Fibroblast of lung (primary cell): Measurements from ENCODE around the gene S1PR2. TPM values are rescaled to one million over a fixed set of nuclear protein-coding genes. Genes with fewer than 3 reads are reported as not detected.

Experiments
- DNase-seq, 2 donors: peaks; one replicate each; pipeline versions ENCODE4 v3.0.0 to v3.0.0-alpha.2; 2010; ENCODE audit warnings: low read depth in 2 of 2
- H2AFZ ChIP-seq: 2 replicates; pipeline ENCODE4 v1.5.1; 2012; ENCODE audit warnings: low read length, control low read depth, inconsistent platforms
- H3K27ac ChIP-seq: 2 replicates; pipeline ENCODE4 v1.5.1; 2011; ENCODE audit warnings: low read length, control low read depth; ENCODE audit not compliant: insufficient read depth
- H3K27me3 ChIP-seq: 2 replicates; pipeline ENCODE4 v1.5.1; 2011; ENCODE audit warnings: mild to moderate bottlenecking, low read length; ENCODE audit not compliant: control insufficient read depth, insufficient read depth
- H3K36me3 ChIP-seq: 2 replicates; pipeline ENCODE4 v1.5.1; 2011; ENCODE audit warnings: low read length; ENCODE audit not compliant: control insufficient read depth, insufficient read depth
- H3K4me1 ChIP-seq: 2 replicates; pipeline ENCODE4 v1.5.1; 2011; ENCODE audit warnings: low read length; ENCODE audit not compliant: control insufficient read depth, insufficient read depth; ENCODE audit errors: extremely low read depth
- H3K4me2 ChIP-seq: 2 replicates; pipeline ENCODE4 v1.5.1; 2011; ENCODE audit warnings: low read length, control low read depth; ENCODE audit not compliant: insufficient read depth; ENCODE audit errors: extremely low read depth
- H3K4me3 ChIP-seq, 4 experiments: fragments of 200-600 bp in 1 of 4; sonication (generic) in 1 of 4; replicated peaks in 1 of 4; 2 replicates each; pipeline ENCODE4 v1.5.1; 2011 to 2016; ENCODE audit warnings: low read length in 4 of 4, low read depth in 3 of 4, mild to moderate bottlenecking in 3 of 4, control low read depth in 2 of 4, inconsistent platforms in 1 of 4, mixed read lengths in 1 of 4; ENCODE audit not compliant: insufficient read depth in 1 of 4; ENCODE audit errors: control extremely low read depth in 1 of 4
- H3K79me2 ChIP-seq: 2 replicates; pipeline ENCODE4 v1.5.1; 2012; ENCODE audit warnings: mild to moderate bottlenecking, low read length, inconsistent platforms; ENCODE audit not compliant: control insufficient read depth, insufficient read depth
- H3K9ac ChIP-seq: 2 replicates; pipeline ENCODE4 v1.5.1; 2011; ENCODE audit warnings: mild to moderate bottlenecking, low read length, control low read depth; ENCODE audit not compliant: insufficient read depth
- H3K9me3 ChIP-seq: 2 replicates; pipeline ENCODE4 v1.5.1; 2012; ENCODE audit warnings: low read depth, low read length; ENCODE audit not compliant: control insufficient read depth, insufficient read depth
- H4K20me1 ChIP-seq: 2 replicates; pipeline ENCODE4 v1.5.1; 2011; ENCODE audit warnings: low read length; ENCODE audit not compliant: control insufficient read depth, insufficient read depth; ENCODE audit errors: extremely low read depth
- CTCF ChIP-seq, 2 donors: IDR thresholded peaks in 1 of 2; conservative IDR thresholded peaks in 1 of 2; 1 replicate in 1 of 2; 2 replicates in 1 of 2; pipeline ENCODE4 v1.5.1; 2011 to 2012; ENCODE audit warnings: low read length in 2 of 2, control low read depth in 1 of 2, inconsistent platforms in 1 of 2, low read depth in 1 of 2, mild to moderate bottlenecking in 1 of 2
- EZH2 ChIP-seq: IDR thresholded peaks from 2 replicates; pipeline ENCODE4 v1.5.1; 2012; ENCODE audit warnings: low read length, control low read depth, mild to moderate bottlenecking; ENCODE audit errors: missing control alignments
- polyA minus RNA-seq: library from RNA; depleted of rRNA, polyadenylated mRNA; stranded (reverse); fragments of >200 nt; gene quantifications from 2 replicates; pipeline ENCODE4 v1.2.3, GENCODE V29; 2011; ENCODE audit warnings: low replicate concordance
- polyA plus RNA-seq, 2 donors: library from polyadenylated mRNA; depleted of rRNA in 1 of 2; stranded (reverse) in 1 of 2; unstranded in 1 of 2; fragments of >200 nt; gene quantifications; 2 replicates each; pipeline ENCODE4 v1.2.1, GENCODE V29; 2011 to 2012; ENCODE audit warnings: missing spikeins in 1 of 2
- total RNA-seq: library from RNA; depleted of rRNA; stranded (reverse); fragments of >200 nt; gene quantifications from 2 replicates; pipeline ENCODE4 v1.2.1, GENCODE V29; 2014

Gene S1PR2
- total RNA-seq = 25.9 and 39.3 TPM in 2 replicates
- polyA plus RNA-seq = 29.6 and 30.4 TPM in 2 replicates
- 22.5 and 27.3 TPM in 2 replicates for polyA plus RNA-seq (2012)
- polyA minus RNA-seq = 115 and 131 TPM in 2 replicates

DNA sequence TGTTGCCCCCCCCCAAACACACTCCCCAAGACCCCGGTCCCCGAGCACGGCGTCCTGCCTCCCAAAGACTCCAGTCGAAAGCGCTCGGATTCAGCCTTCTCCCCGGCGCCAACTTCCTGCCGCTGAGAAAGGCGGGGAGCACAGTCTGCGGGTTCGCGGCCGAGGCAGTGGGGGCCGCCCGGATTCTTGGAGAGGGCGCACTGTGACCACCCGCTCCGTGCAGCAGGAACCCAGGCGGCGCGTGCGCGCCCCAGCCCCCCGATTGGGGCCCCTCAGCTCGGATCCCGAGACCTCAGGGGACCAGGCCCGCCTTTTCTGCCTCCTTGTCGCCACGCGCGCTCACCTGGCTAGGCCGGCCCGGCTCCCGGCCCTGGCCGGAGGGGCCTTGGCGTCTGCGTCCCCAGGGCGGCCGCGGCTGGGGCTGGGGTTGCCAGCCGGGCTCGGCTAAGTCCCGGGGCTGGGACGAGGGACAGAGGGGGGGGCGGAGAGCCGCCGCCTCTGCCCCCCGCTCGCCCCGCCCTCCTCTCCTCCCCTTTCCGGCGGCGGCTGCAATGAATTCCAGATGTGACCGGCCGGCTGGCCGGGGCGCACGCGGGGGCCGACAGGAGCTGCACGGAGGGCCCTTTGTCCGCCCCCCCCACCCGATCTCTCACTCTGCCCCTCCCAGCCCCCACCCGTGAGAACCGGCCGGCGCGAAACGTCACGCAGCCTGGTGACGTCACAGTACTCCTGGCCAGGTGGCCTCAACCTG lies at the start of gene S1PR2:
TSS of gene S1PR2 (minus strand) at position 471 of the 751 bp plus-strand sequence. CDS start 6,426 bp downstream, outside the sequence.
- no peaks in the 10 kb centered on the region for H3K9me3 ChIP-seq
- H2AFZ ChIP-seq = no peak within 1 kb of the TSS
- peak within 1 kb of the TSS; percentile 98 for H3K9ac ChIP-seq
- H3K36me3 ChIP-seq = no peaks in the 10 kb centered on the region
- H3K4me1 ChIP-seq = peaks cover 19% of the 10 kb centered on the region
- no peaks in the 10 kb centered on the region for H3K27me3 ChIP-seq
- no peaks in the 10 kb centered on the region for H4K20me1 ChIP-seq
- H3K4me2 ChIP-seq = peak within 1 kb of the TSS; percentile 79
- peak within 1 kb of the TSS; percentile 94 for H3K27ac ChIP-seq
- peak within 1 kb of the TSS; percentile 65 to 86 (median 77) for H3K4me3 ChIP-seq
- TF ChIP-seq CTCF (conservative IDR thresholded peaks at IDR 0.05 in 1 of 2, IDR thresholded peaks at IDR 0.05 in 1 of 2; ENCODE audit: low read depth in 1 of 2, low read length in 2 of 2) (no peak), EZH2 (no peak)
- H3K79me2 ChIP-seq = peaks cover 24% of the 10 kb centered on the region
- DNase-seq = peak; percentile 60 to 88

DNA sequence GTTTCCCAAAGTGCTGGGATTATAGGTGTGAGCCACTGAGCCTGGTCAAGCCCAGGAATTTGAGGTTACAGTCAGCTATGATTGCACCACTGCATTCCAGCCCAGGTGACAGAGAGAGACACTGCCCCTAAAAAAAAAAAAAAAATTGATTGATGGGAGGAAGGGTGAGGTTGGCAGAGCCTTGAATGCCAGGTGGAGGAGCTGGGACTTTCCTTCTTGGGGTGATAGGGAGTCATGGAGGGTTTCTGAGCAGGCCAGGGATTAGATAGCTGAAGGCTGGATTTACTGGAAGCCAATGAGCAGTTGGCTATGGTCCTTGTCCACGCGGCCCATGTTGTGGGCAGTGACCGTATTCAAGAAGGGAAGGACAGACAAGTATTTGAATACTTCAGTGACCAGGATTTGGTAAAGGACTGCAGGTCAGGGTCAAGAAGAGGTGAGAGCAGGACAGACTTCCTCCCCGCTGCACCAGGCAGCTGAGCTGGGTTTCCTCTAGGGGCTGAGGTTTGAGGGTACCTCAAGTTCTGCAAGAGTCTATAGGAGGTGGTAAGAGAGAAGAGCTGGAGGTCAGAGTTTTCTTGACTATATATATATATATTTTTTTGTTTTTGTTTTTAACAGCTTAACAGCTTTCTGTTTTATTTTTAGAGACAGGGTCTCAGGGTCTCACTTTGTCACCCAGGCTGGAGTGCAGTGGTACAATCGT lies 48.8 kb upstream of the S1PR2 start:
- TF ChIP-seq EZH2 (no peak), CTCF (conservative IDR thresholded peaks at IDR 0.05 in 1 of 2, IDR thresholded peaks at IDR 0.05 in 1 of 2; ENCODE audit: low read depth in 1 of 2, low read length in 2 of 2) (no peak)
- no peak overlapping the region for H3K4me3 ChIP-seq
- DNase-seq = no peak

DNA sequence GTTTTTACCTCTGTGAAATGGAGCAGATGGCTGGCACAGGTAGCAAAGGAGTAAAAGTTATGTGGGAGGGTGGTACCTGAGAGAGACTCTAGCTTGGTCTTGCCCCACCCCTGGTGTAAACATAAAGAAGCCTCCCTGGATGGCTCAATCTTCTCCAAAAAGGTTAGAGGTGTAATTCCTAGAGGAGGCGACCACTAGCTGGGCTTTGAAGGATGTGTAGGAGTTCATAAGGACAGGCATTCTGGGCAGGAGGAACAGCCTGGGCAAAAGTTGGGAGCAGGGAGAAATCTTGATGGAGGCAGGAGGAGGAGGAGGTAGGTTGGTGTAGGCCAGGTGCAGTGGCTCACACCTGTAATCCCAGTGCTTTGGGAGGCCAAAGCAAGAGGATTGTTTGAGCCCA lies 47.8 kb upstream of the S1PR2 start:
- Histone ChIP-seq H3K27ac (no peak overlapping the region), H3K4me3 (no peak overlapping the region), H3K79me2 (no peaks in the 10 kb centered on the region), H4K20me1 (no peaks in the 10 kb centered on the region), H3K4me2 (no peak overlapping the region), H2AFZ (no peak overlapping the region), H3K36me3 (no peaks in the 10 kb centered on the region), H3K27me3 (no peaks in the 10 kb centered on the region), H3K9me3 (no peaks in the 10 kb centered on the region), H3K9ac (no peak overlapping the region), H3K4me1 (no peaks in the 10 kb centered on the region)
- DNase-seq = no peak
- TF ChIP-seq CTCF (conservative IDR thresholded peaks at IDR 0.05 in 1 of 2, IDR thresholded peaks at IDR 0.05 in 1 of 2; ENCODE audit: low read depth in 1 of 2, low read length in 2 of 2) = no peak

More for the DNA sequence above, 48.8 kb upstream of the S1PR2 start:
- Histone ChIP-seq H4K20me1 (no peaks in the 10 kb centered on the region), H3K27ac (no peak overlapping the region), H3K4me1 (no peaks in the 10 kb centered on the region), H2AFZ (no peak overlapping the region), H3K27me3 (no peaks in the 10 kb centered on the region), H3K4me2 (no peak overlapping the region), H3K36me3 (no peaks in the 10 kb centered on the region), H3K9me3 (no peaks in the 10 kb centered on the region), H3K79me2 (no peaks in the 10 kb centered on the region), H3K9ac (no peak overlapping the region)
